ENCODE measurements around the gene DNAJC11.
"Not testable (repeated sequence)": the region's sequence is repeated elsewhere in the genome, so short reads cannot be mapped to it uniquely, and the experiment has no call there.

DNAJC11 gene

GRCh38 chr1:6622396-6623152, 79.0 kb downstream of the DNAJC11 start:
- DNase-seq = no peak

- DNase-seq = no peak
Measured at GRCh38 chr1:6621429-6622391, 79.9 kb downstream of the DNAJC11 start.

DNA sequence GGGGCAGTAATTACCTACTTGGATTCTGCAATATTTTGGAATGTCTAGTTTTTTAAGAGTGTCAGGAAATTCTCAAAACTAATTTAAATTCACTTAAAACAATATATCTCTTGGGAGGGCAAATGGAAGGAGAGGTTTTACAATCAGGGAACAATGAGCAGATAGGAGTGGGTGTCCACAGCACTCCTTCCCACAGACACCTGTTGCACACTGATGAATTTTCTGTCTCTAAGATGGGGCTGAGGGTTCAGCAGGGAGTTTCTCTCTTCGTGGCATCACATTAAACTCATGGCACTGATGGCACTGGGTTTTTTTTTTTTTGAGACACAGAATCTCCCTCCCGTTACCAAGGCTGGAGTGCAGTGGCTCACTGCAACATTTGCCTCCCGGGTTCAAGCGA, 82.6 kb downstream of the DNAJC11 start:
- no peak for DNase-seq

DNA sequence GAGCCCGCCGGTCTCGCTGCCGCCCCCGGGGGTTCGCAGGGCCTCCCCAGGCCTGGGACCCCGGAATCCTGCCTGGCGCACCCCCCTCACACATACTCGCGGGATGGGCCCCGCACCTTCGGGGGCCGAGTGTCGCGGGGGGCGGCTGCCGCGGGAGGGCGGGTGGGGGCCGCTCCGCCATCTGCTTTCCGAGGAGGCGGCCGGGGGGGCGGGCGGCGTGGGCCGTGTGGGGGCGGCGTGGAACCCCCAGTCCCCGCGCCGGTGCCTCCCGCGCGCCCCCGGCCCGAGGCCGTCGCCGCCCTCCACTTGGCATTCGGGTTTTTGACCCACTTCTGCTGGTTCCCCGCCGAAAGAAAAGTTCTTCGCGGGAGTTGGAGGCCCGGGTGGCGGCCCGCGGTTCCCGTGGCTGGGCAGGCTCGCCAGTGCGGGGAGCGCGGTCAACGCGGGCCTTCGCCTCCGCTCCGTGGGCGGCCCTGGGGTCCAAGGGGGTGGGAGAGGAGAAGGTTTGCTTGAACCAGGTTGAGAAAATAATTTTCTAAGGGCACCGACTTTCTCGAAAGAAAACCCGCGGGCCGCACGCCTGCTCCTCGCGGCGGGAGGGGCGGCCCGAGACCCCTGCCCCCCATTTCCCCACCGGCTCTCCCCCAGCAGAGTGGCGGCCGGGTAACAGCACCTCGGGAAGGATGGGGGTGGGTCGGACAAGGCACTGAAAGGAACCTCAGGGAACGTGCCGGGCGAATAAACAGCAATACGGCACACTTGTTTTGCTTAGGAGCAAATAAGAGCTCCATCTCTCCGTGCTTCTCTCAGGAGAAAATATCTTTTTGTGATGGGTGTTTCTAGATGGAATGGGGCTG, 86.5 kb downstream of the DNAJC11 start:
- DNase-seq = no peak

GRCh38 chr1:6614019-6614928, 87.3 kb downstream of the DNAJC11 start:
- peak; percentile 59 for DNase-seq

GRCh38 chr1:6613361-6614018, 88.1 kb downstream of the DNAJC11 start, which contains the start of gene PHF13:
PHF13 (plus strand) TSS chr1:6613731; CDS start chr1:6614067, 336 bp downstream.
- peak; percentile 99 for DNase-seq

GRCh38 chr1:6612641-6613360, 88.8 kb downstream of the DNAJC11 start:
- peak; percentile 50 for DNase-seq

GRCh38 chr1:6603915-6604558, 97.6 kb downstream of the DNAJC11 start:
- peak; percentile 80 for DNase-seq

DNA sequence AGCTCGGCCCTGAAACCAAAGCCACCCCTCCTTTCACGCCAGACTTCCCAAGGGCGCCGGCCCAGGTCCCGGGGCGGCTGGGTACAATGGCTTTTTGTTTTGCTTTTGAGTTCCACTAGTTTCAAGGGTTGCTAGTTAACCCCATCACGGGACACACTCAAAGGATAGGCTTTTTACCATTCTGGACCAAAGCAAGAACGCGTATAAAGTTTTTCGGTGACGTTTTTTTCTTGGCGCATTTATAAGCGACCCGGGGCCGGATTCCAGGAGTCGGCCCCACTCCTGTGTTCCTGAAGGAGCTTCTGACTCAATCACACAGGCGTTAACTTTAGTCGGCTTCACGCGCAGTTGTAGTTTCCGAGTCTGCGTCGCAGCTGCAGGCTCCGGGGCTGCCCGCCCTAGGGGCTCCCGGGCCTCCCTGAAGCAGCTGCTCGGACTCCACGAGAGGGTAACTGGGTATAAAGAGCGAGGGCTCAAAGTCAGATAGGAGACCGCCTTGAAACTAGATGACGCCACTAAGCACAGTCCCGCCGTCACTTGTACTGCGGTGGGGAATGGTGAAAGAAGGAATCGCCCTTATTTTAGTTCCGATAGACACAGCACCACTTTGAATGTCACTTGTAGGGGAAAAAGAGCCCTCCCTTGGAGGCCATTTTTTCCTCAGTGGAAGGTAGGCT, 98.2 kb downstream of the DNAJC11 start:
- peak; percentile 75 for DNase-seq

- peak; percentile 92 for DNase-seq
Measured at GRCh38 chr1:6602669-6603237, 98.9 kb downstream of the DNAJC11 start, which contains the start of gene KLHL21. KLHL21 (minus strand) TSS chr1:6602869; CDS start chr1:6602817, 52 bp downstream.

DNA sequence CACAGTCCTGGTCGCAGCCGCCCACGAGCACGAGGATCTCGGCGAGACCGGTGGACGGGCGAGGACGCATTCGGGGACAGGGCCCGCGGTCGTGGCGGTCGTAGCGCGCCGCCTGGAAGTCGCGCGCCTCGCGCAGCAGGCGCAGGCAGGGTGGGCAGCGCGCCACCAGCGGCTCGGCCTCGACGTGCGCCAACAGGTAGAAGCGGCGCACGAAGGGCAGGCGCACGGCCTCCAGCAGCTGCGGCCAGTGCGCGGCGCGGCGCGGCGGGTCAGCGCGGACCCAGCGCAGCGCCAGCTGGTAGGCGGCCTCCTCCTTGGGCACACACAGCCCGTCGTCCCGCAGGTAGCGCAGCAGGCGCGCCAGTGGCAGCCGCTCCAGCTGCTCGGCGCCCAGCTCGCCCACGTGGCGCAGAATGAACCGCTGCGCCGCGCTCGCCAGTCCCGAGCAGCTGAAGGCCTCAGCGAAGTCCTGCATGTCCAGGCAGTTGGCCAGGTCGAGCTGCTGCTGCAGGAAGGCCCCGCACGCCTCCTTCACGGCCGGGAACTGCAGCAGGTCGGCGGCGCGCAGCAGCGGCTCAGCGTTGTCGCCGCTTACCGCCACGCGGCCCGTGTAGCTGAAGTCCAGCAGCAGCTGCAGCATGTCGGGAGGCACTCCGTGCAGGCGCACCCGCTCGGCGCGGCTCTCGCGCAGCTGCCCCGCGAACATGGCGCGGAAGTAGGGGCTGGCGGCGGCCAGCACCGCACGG, 99.5 kb downstream of the DNAJC11 start:
- no peak for DNase-seq

- DNase-seq = peak; percentile 93
Measured at GRCh38 chr1:6601049-6601922, 100.3 kb downstream of the DNAJC11 start.

- no peak for DNase-seq
Measured at GRCh38 chr1:6600410-6601048, 101.1 kb downstream of the DNAJC11 start.

GRCh38 chr1:6599991-6600390, 101.6 kb downstream of the DNAJC11 start:
- not testable (repeated sequence) for DNase-seq

DNA sequence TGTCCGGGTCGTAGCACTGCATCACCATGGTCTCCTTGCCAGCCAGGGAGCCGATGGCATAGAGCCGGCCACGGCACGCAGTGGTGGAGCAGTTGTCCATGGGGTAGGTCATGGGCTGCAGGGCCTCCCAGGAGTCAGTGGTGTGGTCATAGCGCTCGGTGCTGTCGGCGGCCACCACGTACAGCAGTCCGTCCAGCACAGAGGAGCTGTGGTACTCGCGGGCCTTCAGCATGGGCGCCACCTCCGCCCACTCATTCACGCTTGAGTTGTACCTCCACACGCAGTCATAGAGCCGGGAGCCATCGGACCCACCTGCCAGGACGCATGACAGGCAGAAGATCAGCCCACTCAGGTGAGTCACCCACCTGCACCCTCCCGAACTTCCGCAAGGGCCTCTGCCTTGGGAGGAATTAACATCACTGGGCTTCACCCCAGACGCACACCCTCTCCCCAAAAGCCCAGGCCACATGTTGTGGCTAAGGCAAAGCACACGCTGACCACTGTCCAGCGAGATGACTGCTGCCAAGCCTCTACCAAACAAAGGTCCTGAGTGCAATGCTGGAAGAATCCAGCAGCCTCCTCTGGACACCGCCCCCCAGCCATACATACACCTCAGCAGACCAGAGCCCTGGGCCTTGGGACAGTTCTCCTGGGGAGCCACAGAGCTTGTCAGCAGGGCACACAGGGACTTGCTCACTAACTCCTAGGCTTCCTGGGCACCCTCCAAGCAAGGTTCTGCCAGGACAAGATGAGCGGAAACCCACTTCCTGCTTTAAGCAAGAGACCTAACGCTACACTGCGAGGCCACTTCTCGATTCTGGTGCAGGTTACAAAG, 102.3 kb downstream of the DNAJC11 start:
- DNase-seq = no peak

DNA sequence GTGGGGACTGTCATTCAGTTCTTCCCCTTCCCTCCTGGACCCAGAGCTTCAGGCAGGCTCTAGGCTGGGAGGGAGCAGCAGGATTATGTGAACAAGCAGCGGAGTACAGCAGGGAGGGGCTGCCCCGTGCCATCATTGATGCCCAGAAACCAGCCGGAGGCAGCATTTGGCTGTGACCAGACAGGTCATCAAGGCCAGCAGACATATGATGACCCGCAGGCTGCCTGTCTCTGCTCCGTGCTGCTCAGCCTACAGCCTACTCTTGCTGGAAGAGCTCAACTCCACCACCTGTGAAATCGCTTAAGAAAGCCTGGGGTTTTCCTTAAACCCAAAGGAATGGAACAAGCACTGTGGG, 103.9 kb downstream of the DNAJC11 start:
- no peak for DNase-seq

All from EL (cell line).